ENCODE measurements around the gene ACSBG1. TPM values are rescaled to one million over a fixed set of nuclear protein-coding genes. Genes with fewer than 3 reads are reported as not detected.
A peak's percentile ranks its signal among the peaks of the same experiment; 100 is the strongest.

The ACSBG1 gene
- total RNA-seq, 2 donors from 2014 or later: 7.4 TPM; not detected in 1

DNA sequence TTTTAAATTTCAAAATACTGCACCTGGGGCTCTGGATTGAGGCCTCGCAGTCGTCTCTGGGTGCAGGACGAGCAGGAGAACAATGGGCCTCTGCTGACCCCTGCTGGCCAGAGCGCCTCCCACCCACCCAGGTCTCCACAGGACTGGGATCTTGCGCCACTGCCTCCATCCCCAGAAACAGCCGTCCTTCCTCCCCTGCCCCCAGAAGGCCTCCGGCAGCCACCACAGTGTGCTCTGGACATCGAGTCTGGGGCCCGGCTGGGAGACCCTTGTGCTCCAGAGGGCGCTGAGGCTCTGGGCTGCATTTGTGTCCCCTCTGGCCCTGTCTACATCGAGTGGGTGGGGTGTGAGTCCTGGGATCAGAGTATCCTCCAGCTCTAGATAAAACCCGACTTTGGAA is 6.7 kb upstream of the ACSBG1 start:
- peak; percentile 82 for DNase-seq (ENCODE audit: low spot score)
- H3K4me3 ChIP-seq: no peak overlapping the region
- 17% methylated on average over 11 of the region's 12 CpGs for WGBS
- no peaks in the 10 kb centered on the region for H3K27me3 ChIP-seq (replicated peaks; ENCODE audit: insufficient read depth)
- H3K9me3 ChIP-seq: no peaks in the 10 kb centered on the region
- TF ChIP-seq, protein P1, sequence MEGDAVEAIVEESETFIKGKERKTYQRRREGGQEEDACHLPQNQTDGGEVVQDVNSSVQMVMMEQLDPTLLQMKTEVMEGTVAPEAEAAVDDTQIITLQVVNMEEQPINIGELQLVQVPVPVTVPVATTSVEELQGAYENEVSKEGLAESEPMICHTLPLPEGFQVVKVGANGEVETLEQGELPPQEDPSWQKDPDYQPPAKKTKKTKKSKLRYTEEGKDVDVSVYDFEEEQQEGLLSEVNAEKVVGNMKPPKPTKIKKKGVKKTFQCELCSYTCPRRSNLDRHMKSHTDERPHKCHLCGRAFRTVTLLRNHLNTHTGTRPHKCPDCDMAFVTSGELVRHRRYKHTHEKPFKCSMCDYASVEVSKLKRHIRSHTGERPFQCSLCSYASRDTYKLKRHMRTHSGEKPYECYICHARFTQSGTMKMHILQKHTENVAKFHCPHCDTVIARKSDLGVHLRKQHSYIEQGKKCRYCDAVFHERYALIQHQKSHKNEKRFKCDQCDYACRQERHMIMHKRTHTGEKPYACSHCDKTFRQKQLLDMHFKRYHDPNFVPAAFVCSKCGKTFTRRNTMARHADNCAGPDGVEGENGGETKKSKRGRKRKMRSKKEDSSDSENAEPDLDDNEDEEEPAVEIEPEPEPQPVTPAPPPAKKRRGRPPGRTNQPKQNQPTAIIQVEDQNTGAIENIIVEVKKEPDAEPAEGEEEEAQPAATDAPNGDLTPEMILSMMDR (IDR thresholded peaks at IDR 0.05): peak; percentile 76 to 91 (median 88)
- TF ChIP-seq POLR2AphosphoS5 (IDR thresholded peaks at IDR 0.05) (no peak), POLR2A (IDR thresholded peaks at IDR 0.05) (no peak)
- no peaks in the 10 kb centered on the region for H3K4me1 ChIP-seq (replicated peaks)
- intact Hi-C loops (cut with DNase I): loop anchor here (1.0 to 10.0 kb wide), 4 partner anchors 64 to 276 kb away; partner anchors contain the start of gene CIB2
- no peak overlapping the region for H3K27ac ChIP-seq
- H3K36me3 ChIP-seq: no peaks in the 10 kb centered on the region

DNA sequence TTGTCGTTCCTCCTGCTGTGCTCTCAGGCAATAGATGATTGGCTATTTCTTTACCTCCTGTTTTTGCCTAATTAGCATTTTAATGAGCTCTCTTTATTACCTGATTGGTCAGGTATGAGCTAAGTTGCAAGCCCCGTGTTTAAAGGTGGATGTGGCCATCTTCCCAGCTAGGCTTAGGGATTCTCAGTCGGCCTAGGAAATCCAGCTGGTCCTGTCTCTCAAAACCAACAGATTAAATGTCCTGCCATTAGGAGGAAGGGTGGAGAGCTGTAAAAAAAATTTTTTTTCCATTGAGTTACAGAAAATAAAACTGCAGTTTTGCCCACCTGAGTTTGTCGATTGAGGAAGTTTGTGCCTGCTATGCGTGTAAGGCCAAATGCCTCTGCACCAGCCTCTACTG is 5.4 kb upstream of the ACSBG1 start:
- intact Hi-C loops (cut with DNase I): loop anchor here (5.0 to 10.0 kb wide), 3 partner anchors 63 to 275 kb away; partner anchors contain the start of gene CIB2
- WGBS: 87% methylated on average over 5 of the region's 5 CpGs
- TF ChIP-seq POLR2A (IDR thresholded peaks at IDR 0.05): no peak
- TF ChIP-seq, protein P1 (IDR thresholded peaks at IDR 0.05): no peak
- TF ChIP-seq POLR2AphosphoS5 (IDR thresholded peaks at IDR 0.05): no peak
- no peak for DNase-seq (ENCODE audit: low spot score)
- H3K27me3 ChIP-seq (replicated peaks; ENCODE audit: insufficient read depth): no peaks in the 10 kb centered on the region
- H3K9me3 ChIP-seq: no peaks in the 10 kb centered on the region
- H3K4me3 ChIP-seq: no peak overlapping the region
- no peaks in the 10 kb centered on the region for H3K36me3 ChIP-seq
- no peaks in the 10 kb centered on the region for H3K4me1 ChIP-seq (replicated peaks)
- H3K27ac ChIP-seq: no peak overlapping the region

DNA sequence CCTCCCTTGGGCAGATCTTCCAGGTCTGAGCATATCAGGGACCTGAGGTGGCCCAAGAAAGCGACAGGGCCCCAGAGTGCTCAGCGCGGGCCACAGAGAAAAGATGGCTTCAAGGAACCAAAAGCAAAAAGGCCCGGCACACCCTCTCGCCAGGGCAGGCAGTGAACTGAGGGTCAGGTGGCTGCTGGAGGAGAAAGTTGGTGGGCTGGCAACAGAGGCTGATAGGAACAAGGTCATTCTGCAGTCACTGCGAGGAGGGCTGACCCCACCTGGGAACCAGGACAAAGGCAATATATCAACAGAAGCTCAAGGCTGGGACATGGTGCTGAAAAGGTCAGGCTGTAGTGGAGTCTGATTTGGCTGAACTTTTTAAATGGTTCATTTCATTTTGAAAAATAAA is 2.8 kb upstream of the ACSBG1 start:
- Histone ChIP-seq H3K4me3 (no peak overlapping the region), H3K27ac (no peak overlapping the region), H3K27me3 (replicated peaks; ENCODE audit: insufficient read depth) (no peaks in the 10 kb centered on the region), H3K9me3 (no peaks in the 10 kb centered on the region), H3K36me3 (no peaks in the 10 kb centered on the region), H3K4me1 (replicated peaks) (no peaks in the 10 kb centered on the region)
- intact Hi-C loops (cut with DNase I): no loop called here
- TF ChIP-seq POLR2AphosphoS5 (IDR thresholded peaks at IDR 0.05) (no peak), POLR2A (IDR thresholded peaks at IDR 0.05) (no peak)
- TF ChIP-seq, protein P1 (IDR thresholded peaks at IDR 0.05): no peak
- no peak for DNase-seq (ENCODE audit: low spot score)
- WGBS: 88% methylated on average over 6 of the region's 6 CpGs

DNA sequence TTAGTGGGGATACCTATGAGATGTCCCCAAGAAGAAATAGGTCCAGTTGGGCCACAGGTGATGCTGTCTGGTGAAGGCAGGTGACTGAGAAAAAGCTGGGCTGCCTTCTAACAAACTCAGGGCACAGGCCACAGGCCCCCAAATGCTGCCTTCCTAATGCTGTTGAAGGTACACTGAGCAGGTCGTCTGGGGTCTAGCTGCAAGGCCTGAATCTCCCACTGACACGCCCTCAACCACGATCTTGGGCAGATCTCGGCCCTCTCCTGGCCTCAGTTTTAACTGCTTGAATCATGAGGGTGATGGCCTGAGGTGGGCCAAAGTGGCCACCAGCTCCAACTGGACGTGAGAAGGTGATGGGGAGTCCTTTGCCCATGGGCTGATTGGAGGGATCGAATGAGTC is 2.1 kb upstream of the ACSBG1 start:
- DNase-seq (ENCODE audit: low spot score): no peak
- intact Hi-C loops (cut with DNase I): no loop called here
- 96% methylated on average over 6 of the region's 6 CpGs for WGBS
- no peaks in the 10 kb centered on the region for H3K4me1 ChIP-seq (replicated peaks)
- no peak overlapping the region for H3K27ac ChIP-seq
- H3K9me3 ChIP-seq: no peaks in the 10 kb centered on the region
- no peaks in the 10 kb centered on the region for H3K36me3 ChIP-seq
- TF ChIP-seq, protein P1 (IDR thresholded peaks at IDR 0.05): no peak
- no peaks in the 10 kb centered on the region for H3K27me3 ChIP-seq (replicated peaks; ENCODE audit: insufficient read depth)
- no peak overlapping the region for H3K4me3 ChIP-seq

DNA sequence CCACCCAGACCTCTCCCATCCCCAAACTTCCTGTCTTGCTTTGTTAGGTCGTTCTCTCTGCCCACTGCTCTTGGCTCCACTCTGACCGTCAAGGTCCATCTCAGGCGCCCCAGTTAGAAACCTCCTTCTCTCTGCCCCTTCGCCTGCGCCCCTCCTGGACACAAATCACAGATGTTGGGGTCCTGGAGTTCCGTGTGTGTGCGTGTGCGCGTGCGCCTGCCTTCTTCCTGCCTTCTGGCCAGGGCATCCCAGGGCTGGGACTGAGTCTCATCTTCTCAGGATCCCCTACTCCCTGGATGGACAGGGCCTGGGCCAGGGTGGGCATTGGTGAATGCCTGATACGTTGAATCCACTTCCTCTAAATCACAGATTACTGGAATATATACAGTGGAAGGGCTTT is 869 bp downstream of the ACSBG1 start:
- no peak overlapping the region for H3K4me3 ChIP-seq
- 83% methylated on average over 11 of the region's 11 CpGs for WGBS
- TF ChIP-seq POLR2A (IDR thresholded peaks at IDR 0.05): no peak
- TF ChIP-seq, protein P1 (IDR thresholded peaks at IDR 0.05): no peak
- no peak for TF ChIP-seq POLR2AphosphoS5 (IDR thresholded peaks at IDR 0.05)
- no peaks in the 10 kb centered on the region for H3K4me1 ChIP-seq (replicated peaks)
- intact Hi-C loops (cut with DNase I): no loop called here
- no peaks in the 10 kb centered on the region for H3K36me3 ChIP-seq
- H3K27ac ChIP-seq: no peak overlapping the region
- no peaks in the 10 kb centered on the region for H3K9me3 ChIP-seq
- DNase-seq (ENCODE audit: low spot score): no peak
- no peaks in the 10 kb centered on the region for H3K27me3 ChIP-seq (replicated peaks; ENCODE audit: insufficient read depth)

Data from prostate gland (tissue), 2 donors.